ENCODE data around the gene KIF5C. TPM values are rescaled to one million over a fixed set of nuclear protein-coding genes. Genes with fewer than 3 reads are reported as not detected.

The KIF5C gene
- total and polyA plus RNA-seq, 7 donors = 0.22 to 1.1 (median 0.59) TPM

DNA sequence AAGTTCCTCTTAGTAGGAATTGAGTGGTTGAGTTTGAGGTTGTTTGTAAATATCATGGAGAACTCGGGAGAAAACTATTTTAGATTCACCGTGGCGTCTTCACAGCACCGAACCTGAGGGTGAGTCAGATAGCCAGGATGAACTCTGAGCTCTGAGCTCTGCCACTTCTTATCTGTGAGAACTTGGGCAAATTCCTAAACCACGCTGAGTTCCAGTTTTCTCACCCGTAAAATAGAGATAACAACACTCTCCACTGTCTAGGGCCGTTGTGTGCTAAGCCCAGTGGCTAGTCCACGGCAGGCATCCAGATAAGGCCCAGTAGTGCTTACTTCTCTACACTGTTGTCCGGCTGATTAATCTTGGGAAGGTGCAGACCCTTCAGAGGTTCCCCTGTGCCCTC lies 7.0 kb downstream of the KIF5C start:
- Histone ChIP-seq H3K4me1 (no peaks in the 10 kb centered on the region), H3K36me3 (ENCODE audit: insufficient read depth in 1 of 2, low read depth in 1 of 2) (no peaks in the 10 kb centered on the region), H3K27ac (no peak overlapping the region), H3K27me3 (ENCODE audit: insufficient read depth in 3 of 3, low read length in 2 of 3) (peaks cover 0 to 23% (median 0%) of the 10 kb centered on the region in 3 donors), H3K4me3 (no peak overlapping the region), H3K9me3 (no peaks in the 10 kb centered on the region)
- ATAC-seq = no peak
- 88 to 89% (median 89%) methylated on average over 9 of the region's 9 CpGs for WGBS, 3 donors
- no peak for DNase-seq
- TF ChIP-seq, protein P1, sequence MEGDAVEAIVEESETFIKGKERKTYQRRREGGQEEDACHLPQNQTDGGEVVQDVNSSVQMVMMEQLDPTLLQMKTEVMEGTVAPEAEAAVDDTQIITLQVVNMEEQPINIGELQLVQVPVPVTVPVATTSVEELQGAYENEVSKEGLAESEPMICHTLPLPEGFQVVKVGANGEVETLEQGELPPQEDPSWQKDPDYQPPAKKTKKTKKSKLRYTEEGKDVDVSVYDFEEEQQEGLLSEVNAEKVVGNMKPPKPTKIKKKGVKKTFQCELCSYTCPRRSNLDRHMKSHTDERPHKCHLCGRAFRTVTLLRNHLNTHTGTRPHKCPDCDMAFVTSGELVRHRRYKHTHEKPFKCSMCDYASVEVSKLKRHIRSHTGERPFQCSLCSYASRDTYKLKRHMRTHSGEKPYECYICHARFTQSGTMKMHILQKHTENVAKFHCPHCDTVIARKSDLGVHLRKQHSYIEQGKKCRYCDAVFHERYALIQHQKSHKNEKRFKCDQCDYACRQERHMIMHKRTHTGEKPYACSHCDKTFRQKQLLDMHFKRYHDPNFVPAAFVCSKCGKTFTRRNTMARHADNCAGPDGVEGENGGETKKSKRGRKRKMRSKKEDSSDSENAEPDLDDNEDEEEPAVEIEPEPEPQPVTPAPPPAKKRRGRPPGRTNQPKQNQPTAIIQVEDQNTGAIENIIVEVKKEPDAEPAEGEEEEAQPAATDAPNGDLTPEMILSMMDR (IDR thresholded peaks at IDR 0.05) = no peak
- intact Hi-C loops (cut with DNase I) = no loop called here

GRCh38 chr2:148885209-148885608 lies 10.2 kb downstream of the KIF5C start:
- Histone ChIP-seq H3K9me3 (no peaks in the 10 kb centered on the region), H3K36me3 (ENCODE audit: insufficient read depth in 1 of 2, low read depth in 1 of 2) (no peaks in the 10 kb centered on the region), H3K4me3 (no peak overlapping the region), H3K27me3 (ENCODE audit: insufficient read depth in 3 of 3, low read length in 2 of 3) (peaks cover 0 to 32% (median 8%) of the 10 kb centered on the region in 3 donors), H3K27ac (no peak overlapping the region), H3K4me1 (peaks cover 13% of the 10 kb centered on the region)
- no peak for ATAC-seq
- TF ChIP-seq, protein P1 (IDR thresholded peaks at IDR 0.05) = no peak
- intact Hi-C loops (cut with DNase I) = no loop called here
- DNase-seq = no peak
- 83 to 90% (median 84%) methylated on average over 10 of the region's 10 CpGs for whole genome bisulfite sequencing, 3 donors

- Histone ChIP-seq H3K4me1 (peaks cover 13% of the 10 kb centered on the region), H3K27me3 (ENCODE audit: insufficient read depth in 3 of 3, low read length in 2 of 3) (peaks cover 0 to 32% (median 8%) of the 10 kb centered on the region in 3 donors), H3K4me3 (no peak overlapping the region), H3K9me3 (no peaks in the 10 kb centered on the region), H3K36me3 (ENCODE audit: insufficient read depth in 1 of 2, low read depth in 1 of 2) (no peaks in the 10 kb centered on the region), H3K27ac (no peak overlapping the region)
- DNase-seq = no peak
- WGBS, 3 donors = 47 to 52% (median 49%) methylated on average over 3 of the region's 3 CpGs
- intact Hi-C loops (cut with DNase I) = no loop called here
- ATAC-seq = no peak
- TF ChIP-seq, protein P1 (IDR thresholded peaks at IDR 0.05) = no peak
Measured at GRCh38 chr2:148885988-148886387, 11.0 kb downstream of the KIF5C start.

GRCh38 chr2:148887350-148888002 lies 12.4 kb downstream of the KIF5C start:
- no peak for ATAC-seq

More at GRCh38 chr2:148887350-148888002, 12.4 kb downstream of the KIF5C start:
- DNase-seq = no peak
- no peaks in the 10 kb centered on the region for H3K36me3 ChIP-seq (ENCODE audit: insufficient read depth in 1 of 2, low read depth in 1 of 2)
- peaks cover 13% of the 10 kb centered on the region for H3K4me1 ChIP-seq
- no peak overlapping the region for H3K27ac ChIP-seq
- peaks cover 0 to 32% (median 8%) of the 10 kb centered on the region in 3 donors for H3K27me3 ChIP-seq (ENCODE audit: insufficient read depth in 3 of 3, low read length in 2 of 3)
- H3K4me3 ChIP-seq = peak overlapping the region; percentile 57
- 8 to 10% (median 10%) methylated on average over 17 to 19 of the region's 19 CpGs for WGBS, 3 donors
- intact Hi-C loops (cut with DNase I) = no loop called here
- TF ChIP-seq, protein P1 (IDR thresholded peaks at IDR 0.05) = no peak
- H3K9me3 ChIP-seq = peaks cover 4% of the 10 kb centered on the region

Measured in psoas muscle (tissue), 8 donors.